ENCODE data around the gene LRRC41. TPM values are rescaled to one million over a fixed set of nuclear protein-coding genes. Genes with fewer than 3 reads are reported as not detected.

Gene LRRC41
- total RNA-seq, 1 experiment from 2014 or later = 66.3 TPM

GRCh38 chr1:46289976-46290375, 13.4 kb downstream of the LRRC41 start:
- Histone ChIP-seq H3K36me3 (ENCODE audit: low read depth) (peaks cover 15% of the 10 kb centered on the region; the same call in 1 of the 2 replicates), H3K4me3 (no peak overlapping the region), H3K9me2 (ENCODE audit: insufficient read depth) (no peaks in the 10 kb centered on the region), H3F3A (ENCODE audit: insufficient read depth, low read depth) (peaks cover 28% of the 10 kb centered on the region), H3K27ac (peak overlapping the region; percentile 60; the same call in 1 of the 2 replicates), H3K4me1 (replicated peaks; ENCODE audit: insufficient read depth) (peaks cover 12% of the 10 kb centered on the region), H4K20me1 (ENCODE audit: insufficient read depth) (no peaks in the 10 kb centered on the region), H3K79me2 (ENCODE audit: low read depth) (no peaks in the 10 kb centered on the region), H3K9me3 (ENCODE audit: insufficient read depth, low read depth) (no peaks in the 10 kb centered on the region), H3K4me2 (no peak overlapping the region), H3K27me3 (ENCODE audit: insufficient read depth, low read depth) (no peaks in the 10 kb centered on the region), H2AFZ (no peak overlapping the region)
- CTCF ChIA-PET = interaction anchor here (0.5 kb wide), 1 partner anchor 15 kb away, joined by 3 read pairs; no protein-coding TSS in a partner anchor
- BruUV-seq (replicated peaks) = no TSS peak
- no peak for DNase-seq
- POLR2A ChIA-PET (ENCODE audit: unreplicated experiment) = interaction anchor here (0.7 to 0.8 kb wide), 2 partner anchors 56 to 183 kb away, joined by 3 to 6 read pairs; no protein-coding TSS in a partner anchor
- intact Hi-C loops (cut with micrococcal nuclease; ENCODE audit: unreplicated experiment) = no loop called here
- TF ChIP-seq CTCF (conservative IDR thresholded peaks at IDR 0.05) = no peak
- TF ChIP-seq EZH2 (IDR thresholded peaks at IDR 0.05; ENCODE audit: low read depth) = no peak

- DNase-seq = no peak
- Histone ChIP-seq H2AFZ (no peak overlapping the region), H3K4me2 (no peak overlapping the region), H3K9me3 (ENCODE audit: insufficient read depth, low read depth) (no peaks in the 10 kb centered on the region), H3K4me1 (replicated peaks; ENCODE audit: insufficient read depth) (peaks cover 12% of the 10 kb centered on the region), H3K36me3 (ENCODE audit: low read depth) (peaks cover 10% of the 10 kb centered on the region; the same call in 1 of the 2 replicates), H3K27ac (peak overlapping the region; percentile 60), H3K79me2 (ENCODE audit: low read depth) (no peaks in the 10 kb centered on the region), H3K4me3 (no peak overlapping the region), H4K20me1 (ENCODE audit: insufficient read depth) (no peaks in the 10 kb centered on the region), H3K27me3 (ENCODE audit: insufficient read depth, low read depth) (no peaks in the 10 kb centered on the region), H3F3A (ENCODE audit: insufficient read depth, low read depth) (peaks cover 32% of the 10 kb centered on the region), H3K9me2 (ENCODE audit: insufficient read depth) (no peaks in the 10 kb centered on the region)
- CTCF ChIA-PET = no interaction called here
- no TSS peak for BruUV-seq (replicated peaks)
- intact Hi-C loops (cut with micrococcal nuclease; ENCODE audit: unreplicated experiment) = no loop called here
- POLR2A ChIA-PET (ENCODE audit: unreplicated experiment) = interaction anchor here (0.8 kb wide), 1 partner anchor 182 kb away, joined by 6 read pairs; no protein-coding TSS in a partner anchor
- no peak for TF ChIP-seq EZH2 (IDR thresholded peaks at IDR 0.05; ENCODE audit: low read depth)
- no peak for TF ChIP-seq CTCF (conservative IDR thresholded peaks at IDR 0.05)
These were observed 14.3 kb downstream of the LRRC41 start for GRCh38 chr1:46289134-46289494.

- Histone ChIP-seq H3K36me3 (ENCODE audit: low read depth) (peaks cover 10% of the 10 kb centered on the region; the same call in 1 of the 2 replicates), H4K20me1 (ENCODE audit: insufficient read depth) (no peaks in the 10 kb centered on the region), H3K4me1 (replicated peaks; ENCODE audit: insufficient read depth) (peaks cover 12% of the 10 kb centered on the region), H3K27ac (peak overlapping the region; percentile 60), H3K4me2 (no peak overlapping the region), H3K9me3 (ENCODE audit: insufficient read depth, low read depth) (no peaks in the 10 kb centered on the region), H3K79me2 (ENCODE audit: low read depth) (no peaks in the 10 kb centered on the region), H3K27me3 (ENCODE audit: insufficient read depth, low read depth) (no peaks in the 10 kb centered on the region), H3K9me2 (ENCODE audit: insufficient read depth) (no peaks in the 10 kb centered on the region), H3K4me3 (no peak overlapping the region), H2AFZ (no peak overlapping the region), H3F3A (ENCODE audit: insufficient read depth, low read depth) (peaks cover 36% of the 10 kb centered on the region)
- DNase-seq = peak; percentile 29 to 85
- ChIA-PET POLR2A (ENCODE audit: unreplicated experiment) (interaction anchor here (0.6 kb wide), 2 partner anchors 41 to 204 kb away, joined by 4 read pairs; no protein-coding TSS in a partner anchor), CTCF (no interaction called here)
- BruUV-seq (replicated peaks) = no TSS peak
- TF ChIP-seq CTCF (conservative IDR thresholded peaks at IDR 0.05) (no peak), EZH2 (IDR thresholded peaks at IDR 0.05; ENCODE audit: low read depth) (no peak)
- intact Hi-C loops (cut with micrococcal nuclease; ENCODE audit: unreplicated experiment) = no loop called here
These were observed 14.8 kb downstream of the LRRC41 start for GRCh38 chr1:46288485-46289133.
